ENCODE measurements around the gene CEP68.

The CEP68 gene

GRCh38 chr2:65025453-65026123 is 30.6 kb upstream of the CEP68 start:
- no peak overlapping the region for H3K9ac ChIP-seq (ENCODE audit: insufficient read length, low read depth)
- no peak for DNase-seq (ENCODE audit: low read depth, low spot score)

GRCh38 chr2:65026154-65026553 is 30.1 kb upstream of the CEP68 start:
- peaks cover 4% of the 10 kb centered on the region for H3K4me1 ChIP-seq (ENCODE audit: insufficient read depth, insufficient read length)
- DNase-seq (ENCODE audit: low read depth, low spot score): no peak

More at GRCh38 chr2:65025453-65026123, 30.6 kb upstream of the CEP68 start:
- Histone ChIP-seq H3K36me3 (ENCODE audit: insufficient read depth, insufficient read length, low read length) (peaks cover 21% of the 10 kb centered on the region), H3K4me3 (ENCODE audit: insufficient read length, low read depth) (no peak overlapping the region), H3K27me3 (ENCODE audit: insufficient read depth, insufficient read length) (no peaks in the 10 kb centered on the region), H3K4me1 (ENCODE audit: insufficient read depth, insufficient read length) (peaks cover 9% of the 10 kb centered on the region), H3K9me3 (ENCODE audit: insufficient read depth, low read length) (no peaks in the 10 kb centered on the region)
- no peak for TF ChIP-seq YY1 (IDR thresholded peaks at IDR 0.05; ENCODE audit: insufficient read depth, insufficient read length)
- no peak for TF ChIP-seq SUZ12 (IDR thresholded peaks at IDR 0.05; ENCODE audit: extremely low read depth, insufficient read depth, insufficient read length)
- no peak for TF ChIP-seq ZNF274 (IDR thresholded peaks at IDR 0.05; ENCODE audit: low read depth, low read length)

GRCh38 chr2:65026704-65027464 is 29.3 kb upstream of the CEP68 start:
- H3K4me3 ChIP-seq (ENCODE audit: insufficient read length, low read depth): no peak overlapping the region
- no peaks in the 10 kb centered on the region for H3K9me3 ChIP-seq (ENCODE audit: insufficient read depth, low read length)
- TF ChIP-seq SUZ12 (IDR thresholded peaks at IDR 0.05; ENCODE audit: extremely low read depth, insufficient read depth, insufficient read length) (no peak), YY1 (IDR thresholded peaks at IDR 0.05; ENCODE audit: insufficient read depth, insufficient read length) (no peak), ZNF274 (IDR thresholded peaks at IDR 0.05; ENCODE audit: low read depth, low read length) (no peak)
- peaks cover 9% of the 10 kb centered on the region for H3K36me3 ChIP-seq (ENCODE audit: insufficient read depth, insufficient read length, low read length)
- peaks cover 2% of the 10 kb centered on the region for H3K4me1 ChIP-seq (ENCODE audit: insufficient read depth, insufficient read length)
- no peak for DNase-seq (ENCODE audit: low read depth, low spot score)
- H3K9ac ChIP-seq (ENCODE audit: insufficient read length, low read depth): no peak overlapping the region
- no peaks in the 10 kb centered on the region for H3K27me3 ChIP-seq (ENCODE audit: insufficient read depth, insufficient read length)

More at GRCh38 chr2:65026154-65026553, 30.1 kb upstream of the CEP68 start:
- no peak overlapping the region for H3K4me3 ChIP-seq (ENCODE audit: insufficient read length, low read depth)
- no peaks in the 10 kb centered on the region for H3K9me3 ChIP-seq (ENCODE audit: insufficient read depth, low read length)
- H3K27me3 ChIP-seq (ENCODE audit: insufficient read depth, insufficient read length): no peaks in the 10 kb centered on the region
- no peak overlapping the region for H3K9ac ChIP-seq (ENCODE audit: insufficient read length, low read depth)
- TF ChIP-seq SUZ12 (IDR thresholded peaks at IDR 0.05; ENCODE audit: extremely low read depth, insufficient read depth, insufficient read length) (no peak), ZNF274 (IDR thresholded peaks at IDR 0.05; ENCODE audit: low read depth, low read length) (no peak), YY1 (IDR thresholded peaks at IDR 0.05; ENCODE audit: insufficient read depth, insufficient read length) (no peak)
- H3K36me3 ChIP-seq (ENCODE audit: insufficient read depth, insufficient read length, low read length): peaks cover 15% of the 10 kb centered on the region

- H3K27me3 ChIP-seq (ENCODE audit: insufficient read depth, insufficient read length): no peaks in the 10 kb centered on the region
Observed at GRCh38 chr2:65027616-65028244, 28.5 kb upstream of the CEP68 start.

GRCh38 chr2:65030476-65031332 is 25.5 kb upstream of the CEP68 start:
- Histone ChIP-seq H3K4me1 (ENCODE audit: insufficient read depth, insufficient read length) (peaks cover 2% of the 10 kb centered on the region), H3K9me3 (ENCODE audit: insufficient read depth, low read length) (no peaks in the 10 kb centered on the region), H3K36me3 (ENCODE audit: insufficient read depth, insufficient read length, low read length) (no peaks in the 10 kb centered on the region), H3K27me3 (ENCODE audit: insufficient read depth, insufficient read length) (no peaks in the 10 kb centered on the region), H3K9ac (ENCODE audit: insufficient read length, low read depth) (no peak overlapping the region), H3K4me3 (ENCODE audit: insufficient read length, low read depth) (no peak overlapping the region)
- no peak for TF ChIP-seq ZNF274 (IDR thresholded peaks at IDR 0.05; ENCODE audit: low read depth, low read length)
- no peak for TF ChIP-seq YY1 (IDR thresholded peaks at IDR 0.05; ENCODE audit: insufficient read depth, insufficient read length)
- no peak for TF ChIP-seq SUZ12 (IDR thresholded peaks at IDR 0.05; ENCODE audit: extremely low read depth, insufficient read depth, insufficient read length)
- DNase-seq (ENCODE audit: low read depth, low spot score): no peak

More at GRCh38 chr2:65027616-65028244, 28.5 kb upstream of the CEP68 start:
- H3K9me3 ChIP-seq (ENCODE audit: insufficient read depth, low read length): no peaks in the 10 kb centered on the region
- H3K4me1 ChIP-seq (ENCODE audit: insufficient read depth, insufficient read length): peaks cover 2% of the 10 kb centered on the region
- DNase-seq (ENCODE audit: low read depth, low spot score): no peak
- peaks cover 1% of the 10 kb centered on the region for H3K36me3 ChIP-seq (ENCODE audit: insufficient read depth, insufficient read length, low read length)
- H3K9ac ChIP-seq (ENCODE audit: insufficient read length, low read depth): no peak overlapping the region
- TF ChIP-seq ZNF274 (IDR thresholded peaks at IDR 0.05; ENCODE audit: low read depth, low read length) (no peak), SUZ12 (IDR thresholded peaks at IDR 0.05; ENCODE audit: extremely low read depth, insufficient read depth, insufficient read length) (no peak), YY1 (IDR thresholded peaks at IDR 0.05; ENCODE audit: insufficient read depth, insufficient read length) (no peak)
- H3K4me3 ChIP-seq (ENCODE audit: insufficient read length, low read depth): no peak overlapping the region

GRCh38 chr2:65031341-65032018 is 24.7 kb upstream of the CEP68 start:
- H3K4me3 ChIP-seq (ENCODE audit: insufficient read length, low read depth): no peak overlapping the region
- no peaks in the 10 kb centered on the region for H3K9me3 ChIP-seq (ENCODE audit: insufficient read depth, low read length)
- H3K4me1 ChIP-seq (ENCODE audit: insufficient read depth, insufficient read length): peaks cover 2% of the 10 kb centered on the region
- no peak for TF ChIP-seq SUZ12 (IDR thresholded peaks at IDR 0.05; ENCODE audit: extremely low read depth, insufficient read depth, insufficient read length)
- TF ChIP-seq ZNF274 (IDR thresholded peaks at IDR 0.05; ENCODE audit: low read depth, low read length): no peak
- no peak for TF ChIP-seq YY1 (IDR thresholded peaks at IDR 0.05; ENCODE audit: insufficient read depth, insufficient read length)
- no peaks in the 10 kb centered on the region for H3K27me3 ChIP-seq (ENCODE audit: insufficient read depth, insufficient read length)
- H3K36me3 ChIP-seq (ENCODE audit: insufficient read depth, insufficient read length, low read length): no peaks in the 10 kb centered on the region
- H3K9ac ChIP-seq (ENCODE audit: insufficient read length, low read depth): no peak overlapping the region
- peak; percentile 68 for DNase-seq (ENCODE audit: low read depth, low spot score)

Data from NT2/D1 (cell line).